ENCODE results near the gene FOSL1. TPM values are rescaled to one million over a fixed set of nuclear protein-coding genes. Genes with fewer than 3 reads are reported as not detected.

The FOSL1 gene
- total and polyA plus RNA-seq, 2 donors (not counting 1 experiment from before 2014, with no cell fraction given), result 3.5 to 8.8 TPM

DNA sequence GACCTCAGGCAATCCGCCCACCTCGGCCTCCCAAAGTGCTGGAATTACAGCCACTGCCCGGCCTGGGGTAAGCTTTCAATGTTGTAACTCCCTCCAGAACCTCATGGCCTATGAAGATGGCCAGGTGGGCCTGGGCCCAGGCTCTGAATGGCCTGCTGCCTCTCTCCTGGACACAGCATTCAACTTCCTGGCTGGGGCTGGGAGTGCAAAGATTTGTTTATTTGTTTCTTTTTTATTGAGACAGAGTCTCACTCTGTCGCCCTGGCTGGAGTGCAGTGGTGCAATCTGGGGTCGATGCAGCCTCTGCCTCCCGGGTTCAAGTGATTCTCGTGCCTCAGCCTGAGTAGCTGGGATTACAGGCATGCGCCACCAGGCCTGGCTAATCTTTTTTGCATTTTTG is 44.6 kb upstream of the FOSL1 start:
- H3K79me2 ChIP-seq (ENCODE audit: control insufficient read depth, insufficient read depth, low read length), result no peaks in the 10 kb centered on the region
- no peak for TF ChIP-seq EZH2 (IDR thresholded peaks at IDR 0.05; ENCODE audit: low read length, missing control alignments)
- TF ChIP-seq, protein P1, sequence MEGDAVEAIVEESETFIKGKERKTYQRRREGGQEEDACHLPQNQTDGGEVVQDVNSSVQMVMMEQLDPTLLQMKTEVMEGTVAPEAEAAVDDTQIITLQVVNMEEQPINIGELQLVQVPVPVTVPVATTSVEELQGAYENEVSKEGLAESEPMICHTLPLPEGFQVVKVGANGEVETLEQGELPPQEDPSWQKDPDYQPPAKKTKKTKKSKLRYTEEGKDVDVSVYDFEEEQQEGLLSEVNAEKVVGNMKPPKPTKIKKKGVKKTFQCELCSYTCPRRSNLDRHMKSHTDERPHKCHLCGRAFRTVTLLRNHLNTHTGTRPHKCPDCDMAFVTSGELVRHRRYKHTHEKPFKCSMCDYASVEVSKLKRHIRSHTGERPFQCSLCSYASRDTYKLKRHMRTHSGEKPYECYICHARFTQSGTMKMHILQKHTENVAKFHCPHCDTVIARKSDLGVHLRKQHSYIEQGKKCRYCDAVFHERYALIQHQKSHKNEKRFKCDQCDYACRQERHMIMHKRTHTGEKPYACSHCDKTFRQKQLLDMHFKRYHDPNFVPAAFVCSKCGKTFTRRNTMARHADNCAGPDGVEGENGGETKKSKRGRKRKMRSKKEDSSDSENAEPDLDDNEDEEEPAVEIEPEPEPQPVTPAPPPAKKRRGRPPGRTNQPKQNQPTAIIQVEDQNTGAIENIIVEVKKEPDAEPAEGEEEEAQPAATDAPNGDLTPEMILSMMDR (conservative IDR thresholded peaks at IDR 0.05 in 1 of 2, IDR thresholded peaks at IDR 0.05 in 1 of 2; ENCODE audit: low read depth in 1 of 2, low read length in 2 of 2), result no peak
- no peaks in the 10 kb centered on the region for H3K36me3 ChIP-seq (ENCODE audit: control insufficient read depth, insufficient read depth, low read length)
- no peak overlapping the region for H3K9ac ChIP-seq (ENCODE audit: insufficient read depth, low read length)
- H3K4me2 ChIP-seq (ENCODE audit: extremely low read depth, insufficient read depth, low read length), result no peak overlapping the region
- H2AFZ ChIP-seq (ENCODE audit: low read length), result no peak overlapping the region
- H4K20me1 ChIP-seq (ENCODE audit: control insufficient read depth, extremely low read depth, insufficient read depth, low read length), result no peaks in the 10 kb centered on the region
- H3K4me3 ChIP-seq (replicated peaks in 1 of 4; ENCODE audit: control extremely low read depth in 1 of 4, insufficient read depth in 1 of 4, low read depth in 3 of 4, low read length in 4 of 4), result no peak overlapping the region
- H3K9me3 ChIP-seq (ENCODE audit: control insufficient read depth, insufficient read depth, low read depth, low read length), result no peaks in the 10 kb centered on the region
- no peaks in the 10 kb centered on the region for H3K27me3 ChIP-seq (ENCODE audit: control insufficient read depth, insufficient read depth, low read length)
- H3K27ac ChIP-seq (ENCODE audit: insufficient read depth, low read length), result no peak overlapping the region
- peaks cover 5% of the 10 kb centered on the region for H3K4me1 ChIP-seq (ENCODE audit: control insufficient read depth, extremely low read depth, insufficient read depth, low read length)
- no peak for DNase-seq (ENCODE audit: low read depth in 2 of 2)

DNA sequence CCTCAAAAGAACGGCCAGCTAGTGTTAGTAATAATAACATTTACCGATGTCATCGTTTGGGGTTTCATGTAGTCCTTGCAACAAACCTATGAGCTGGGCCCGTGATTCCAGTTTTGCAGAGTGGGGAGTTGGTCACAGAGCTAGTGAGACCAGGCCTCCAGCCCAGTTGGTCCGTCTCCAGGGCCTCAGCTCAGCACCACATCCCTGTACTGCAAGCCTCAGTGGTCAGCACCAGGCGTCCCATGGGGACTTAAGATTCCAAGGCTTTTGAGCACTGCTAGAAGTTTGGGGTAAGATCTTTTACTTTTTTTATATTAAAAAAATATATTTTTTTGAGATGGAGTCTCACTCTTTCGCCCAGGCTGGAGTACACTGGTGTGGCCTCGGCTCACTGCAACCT is 44.0 kb upstream of the FOSL1 start:
- no peak overlapping the region for H3K4me3 ChIP-seq (replicated peaks in 1 of 4; ENCODE audit: control extremely low read depth in 1 of 4, insufficient read depth in 1 of 4, low read depth in 3 of 4, low read length in 4 of 4)
- H3K79me2 ChIP-seq (ENCODE audit: control insufficient read depth, insufficient read depth, low read length), result no peaks in the 10 kb centered on the region
- DNase-seq (ENCODE audit: low read depth in 2 of 2), result no peak
- H3K9me3 ChIP-seq (ENCODE audit: control insufficient read depth, insufficient read depth, low read depth, low read length), result no peaks in the 10 kb centered on the region
- no peak overlapping the region for H3K9ac ChIP-seq (ENCODE audit: insufficient read depth, low read length)
- H3K27ac ChIP-seq (ENCODE audit: insufficient read depth, low read length), result no peak overlapping the region
- H3K27me3 ChIP-seq (ENCODE audit: control insufficient read depth, insufficient read depth, low read length), result no peaks in the 10 kb centered on the region
- H3K4me2 ChIP-seq (ENCODE audit: extremely low read depth, insufficient read depth, low read length), result no peak overlapping the region
- no peaks in the 10 kb centered on the region for H4K20me1 ChIP-seq (ENCODE audit: control insufficient read depth, extremely low read depth, insufficient read depth, low read length)
- H3K36me3 ChIP-seq (ENCODE audit: control insufficient read depth, insufficient read depth, low read length), result no peaks in the 10 kb centered on the region
- peaks cover 5% of the 10 kb centered on the region for H3K4me1 ChIP-seq (ENCODE audit: control insufficient read depth, extremely low read depth, insufficient read depth, low read length)
- H2AFZ ChIP-seq (ENCODE audit: low read length), result no peak overlapping the region
- TF ChIP-seq, protein P1 (conservative IDR thresholded peaks at IDR 0.05 in 1 of 2, IDR thresholded peaks at IDR 0.05 in 1 of 2; ENCODE audit: low read depth in 1 of 2, low read length in 2 of 2), result no peak
- TF ChIP-seq EZH2 (IDR thresholded peaks at IDR 0.05; ENCODE audit: low read length, missing control alignments), result no peak

DNA sequence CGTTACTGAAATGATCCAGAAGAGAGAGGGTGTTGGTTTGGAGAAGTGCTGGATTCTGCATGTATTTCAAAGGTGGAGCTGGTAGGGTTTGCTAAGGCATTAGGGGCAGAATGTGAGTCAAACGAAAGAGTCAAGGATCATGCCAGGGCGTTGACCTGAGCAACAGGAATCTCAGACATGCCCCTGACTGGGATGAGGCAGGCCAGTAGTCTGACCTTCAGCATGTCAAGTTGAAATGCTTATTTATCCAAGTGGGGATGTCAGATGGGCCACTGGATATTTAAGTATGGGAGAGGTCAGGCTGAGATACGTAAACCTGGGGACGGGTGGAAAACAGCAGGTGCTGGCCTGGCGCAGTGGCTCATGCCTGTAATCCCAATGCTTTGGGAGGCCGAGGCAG is 42.3 kb upstream of the FOSL1 start:
- no peak overlapping the region for H3K4me3 ChIP-seq (replicated peaks in 1 of 4; ENCODE audit: control extremely low read depth in 1 of 4, insufficient read depth in 1 of 4, low read depth in 3 of 4, low read length in 4 of 4)
- no peak overlapping the region for H3K9ac ChIP-seq (ENCODE audit: insufficient read depth, low read length)
- no peak for TF ChIP-seq EZH2 (IDR thresholded peaks at IDR 0.05; ENCODE audit: low read length, missing control alignments)
- TF ChIP-seq, protein P1 (conservative IDR thresholded peaks at IDR 0.05 in 1 of 2, IDR thresholded peaks at IDR 0.05 in 1 of 2; ENCODE audit: low read depth in 1 of 2, low read length in 2 of 2), result no peak
- no peak overlapping the region for H3K4me2 ChIP-seq (ENCODE audit: extremely low read depth, insufficient read depth, low read length)
- no peaks in the 10 kb centered on the region for H3K36me3 ChIP-seq (ENCODE audit: control insufficient read depth, insufficient read depth, low read length)
- H3K79me2 ChIP-seq (ENCODE audit: control insufficient read depth, insufficient read depth, low read length), result no peaks in the 10 kb centered on the region
- H2AFZ ChIP-seq (ENCODE audit: low read length), result no peak overlapping the region
- no peaks in the 10 kb centered on the region for H4K20me1 ChIP-seq (ENCODE audit: control insufficient read depth, extremely low read depth, insufficient read depth, low read length)
- H3K27ac ChIP-seq (ENCODE audit: insufficient read depth, low read length), result no peak overlapping the region
- DNase-seq (ENCODE audit: low read depth in 2 of 2), result no peak
- no peaks in the 10 kb centered on the region for H3K9me3 ChIP-seq (ENCODE audit: control insufficient read depth, insufficient read depth, low read depth, low read length)
- no peaks in the 10 kb centered on the region for H3K27me3 ChIP-seq (ENCODE audit: control insufficient read depth, insufficient read depth, low read length)
- H3K4me1 ChIP-seq (ENCODE audit: control insufficient read depth, extremely low read depth, insufficient read depth, low read length), result peaks cover 5% of the 10 kb centered on the region
